DND-41 (cell line): ENCODE measurements around the gene CHID1.

Experiments
- ATAC-seq: fragments of 200-7000 bp; cut with Tn5 transposase; 3 replicates; pipeline ENCODE4 v1.9.1; 2021; ENCODE audit warnings: low read depth; ENCODE audit not compliant: insufficient read depth
- DNase-seq: peaks from one replicate; pipeline ENCODE4 v3.0.0-alpha.2; 2020
- H2AFZ ChIP-seq: 2 replicates; pipeline ENCODE4 v1.6.0; 2012; ENCODE audit warnings: low read depth, low read length
- H3K27ac ChIP-seq: 2 replicates; pipeline ENCODE4 v1.5.1; 2012; ENCODE audit warnings: low read length, inconsistent platforms
- H3K27me3 ChIP-seq: fragments of 200-600 bp; sonication (generic); 2 replicates; pipeline ENCODE4 v1.6.0; 2012; ENCODE audit warnings: low read length, mild to moderate bottlenecking, inconsistent platforms; ENCODE audit not compliant: insufficient read depth, poor library complexity
- H3K36me3 ChIP-seq: 2 replicates; pipeline ENCODE4 v1.5.1; 2012; ENCODE audit warnings: low read length, inconsistent platforms; ENCODE audit not compliant: insufficient read depth
- H3K4me1 ChIP-seq: 2 replicates; pipeline ENCODE4 v1.5.1; 2012; ENCODE audit warnings: mild to moderate bottlenecking, low read length; ENCODE audit not compliant: insufficient read depth
- H3K4me2 ChIP-seq: 2 replicates; pipeline ENCODE4 v1.6.0; 2012; ENCODE audit warnings: mild to moderate bottlenecking, moderate library complexity, low read length, inconsistent platforms; ENCODE audit not compliant: insufficient read depth
- H3K4me3 ChIP-seq, 2 experiments: fragments of 200-600 bp in 1 of 2; shearing (Covaris generic) in 1 of 2; 2 replicates each; pipeline ENCODE4 v1.5.1; 2012 to 2016; ENCODE audit warnings: inconsistent platforms in 2 of 2, low read length in 2 of 2, mild to moderate bottlenecking in 2 of 2, low read depth in 1 of 2, moderate library complexity in 1 of 2
- H3K79me2 ChIP-seq: 2 replicates; pipeline ENCODE4 v1.6.0; 2012; ENCODE audit warnings: low read length, inconsistent platforms; ENCODE audit not compliant: insufficient read depth
- H3K9ac ChIP-seq: 2 replicates; pipeline ENCODE4 v1.6.0; 2012; ENCODE audit warnings: low read depth, mild to moderate bottlenecking, inconsistent platforms, low read length, moderate library complexity
- H3K9me3 ChIP-seq: 2 replicates; pipeline ENCODE4 v1.5.1; 2012; ENCODE audit warnings: low read length, moderate library complexity, mild to moderate bottlenecking, inconsistent platforms; ENCODE audit not compliant: insufficient read depth, severe bottlenecking
- H4K20me1 ChIP-seq: 2 replicates; pipeline ENCODE4 v1.6.0; 2012; ENCODE audit warnings: low read length; ENCODE audit not compliant: insufficient read depth
- EZH2 ChIP-seq: IDR thresholded peaks from 3 replicates; pipeline ENCODE4 v1.6.1; 2012; ENCODE audit warnings: borderline replicate concordance, low read depth, mild to moderate bottlenecking, moderate library complexity, low read length, inconsistent platforms; ENCODE audit not compliant: severe bottlenecking
- TF ChIP-seq, protein P1 (sequence below): IDR thresholded peaks from 2 replicates; pipeline ENCODE4 v1.5.1; 2012; ENCODE audit warnings: borderline replicate concordance, low read length, moderate library complexity, mild to moderate bottlenecking; ENCODE audit not compliant: poor library complexity, severe bottlenecking; ENCODE audit errors: extremely low read depth

Gene CHID1

DNA sequence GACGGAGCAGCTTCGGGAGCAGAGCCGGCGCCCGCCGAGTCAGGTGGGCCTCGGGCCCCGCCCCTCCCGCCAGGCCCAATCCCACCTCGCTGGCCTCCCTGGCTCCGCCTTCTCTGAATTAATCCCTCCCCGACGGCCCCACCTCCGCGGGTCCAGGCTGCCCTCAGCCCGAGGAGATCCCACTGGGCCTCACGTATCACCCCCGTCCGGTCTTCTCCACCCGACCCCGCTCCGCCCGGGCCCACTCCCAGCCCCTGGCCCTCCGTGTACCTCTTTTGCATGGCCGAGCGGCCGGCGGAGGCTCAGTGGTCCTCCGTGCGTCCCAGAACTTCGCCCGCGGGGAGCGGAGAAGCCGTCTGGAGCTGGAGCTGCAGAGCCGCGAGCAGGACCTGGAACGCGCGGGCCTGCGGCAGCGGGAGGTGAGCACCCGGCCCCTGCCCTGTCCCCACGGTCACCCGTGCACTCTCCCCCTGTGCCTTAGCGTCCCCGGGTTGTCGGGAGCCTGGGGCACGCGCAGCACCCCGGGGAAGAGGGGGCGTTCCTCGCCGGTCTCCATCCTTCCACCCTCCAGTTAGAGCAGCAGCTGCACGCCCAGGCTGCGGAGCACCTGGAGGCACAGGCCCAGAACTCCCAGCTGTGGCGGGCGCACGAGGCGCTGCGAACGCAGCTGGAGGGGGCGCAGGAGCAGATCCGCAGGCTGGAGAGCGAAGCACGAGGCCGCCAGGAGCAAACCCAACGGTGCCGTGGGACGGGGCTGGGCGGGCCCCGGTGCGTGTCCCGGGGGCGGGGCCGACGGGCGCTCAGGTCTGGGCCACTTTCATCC, 80.1 kb downstream of the CHID1 start:
- TF ChIP-seq, protein P1, sequence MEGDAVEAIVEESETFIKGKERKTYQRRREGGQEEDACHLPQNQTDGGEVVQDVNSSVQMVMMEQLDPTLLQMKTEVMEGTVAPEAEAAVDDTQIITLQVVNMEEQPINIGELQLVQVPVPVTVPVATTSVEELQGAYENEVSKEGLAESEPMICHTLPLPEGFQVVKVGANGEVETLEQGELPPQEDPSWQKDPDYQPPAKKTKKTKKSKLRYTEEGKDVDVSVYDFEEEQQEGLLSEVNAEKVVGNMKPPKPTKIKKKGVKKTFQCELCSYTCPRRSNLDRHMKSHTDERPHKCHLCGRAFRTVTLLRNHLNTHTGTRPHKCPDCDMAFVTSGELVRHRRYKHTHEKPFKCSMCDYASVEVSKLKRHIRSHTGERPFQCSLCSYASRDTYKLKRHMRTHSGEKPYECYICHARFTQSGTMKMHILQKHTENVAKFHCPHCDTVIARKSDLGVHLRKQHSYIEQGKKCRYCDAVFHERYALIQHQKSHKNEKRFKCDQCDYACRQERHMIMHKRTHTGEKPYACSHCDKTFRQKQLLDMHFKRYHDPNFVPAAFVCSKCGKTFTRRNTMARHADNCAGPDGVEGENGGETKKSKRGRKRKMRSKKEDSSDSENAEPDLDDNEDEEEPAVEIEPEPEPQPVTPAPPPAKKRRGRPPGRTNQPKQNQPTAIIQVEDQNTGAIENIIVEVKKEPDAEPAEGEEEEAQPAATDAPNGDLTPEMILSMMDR, result no peak
- TF ChIP-seq EZH2, result no peak
- H3K36me3 ChIP-seq, result peaks cover under 1% of the 10 kb centered on the region; the same call in 1 of the 2 replicates
- no peaks in the 10 kb centered on the region for H3K79me2 ChIP-seq
- no peak overlapping the region for H3K4me3 ChIP-seq
- H3K9ac ChIP-seq, result no peak overlapping the region
- H2AFZ ChIP-seq, result no peak overlapping the region
- H4K20me1 ChIP-seq, result peaks cover 15% of the 10 kb centered on the region
- H3K27ac ChIP-seq, result no peak overlapping the region
- peak; percentile 24; the same call in 2 of the 3 replicates for ATAC-seq
- H3K27me3 ChIP-seq, result peaks cover 53% of the 10 kb centered on the region
- H3K4me1 ChIP-seq, result peaks cover 35% of the 10 kb centered on the region
- H3K9me3 ChIP-seq, result no peaks in the 10 kb centered on the region
- DNase-seq, result peak; percentile 54
- no peak overlapping the region for H3K4me2 ChIP-seq

DNA sequence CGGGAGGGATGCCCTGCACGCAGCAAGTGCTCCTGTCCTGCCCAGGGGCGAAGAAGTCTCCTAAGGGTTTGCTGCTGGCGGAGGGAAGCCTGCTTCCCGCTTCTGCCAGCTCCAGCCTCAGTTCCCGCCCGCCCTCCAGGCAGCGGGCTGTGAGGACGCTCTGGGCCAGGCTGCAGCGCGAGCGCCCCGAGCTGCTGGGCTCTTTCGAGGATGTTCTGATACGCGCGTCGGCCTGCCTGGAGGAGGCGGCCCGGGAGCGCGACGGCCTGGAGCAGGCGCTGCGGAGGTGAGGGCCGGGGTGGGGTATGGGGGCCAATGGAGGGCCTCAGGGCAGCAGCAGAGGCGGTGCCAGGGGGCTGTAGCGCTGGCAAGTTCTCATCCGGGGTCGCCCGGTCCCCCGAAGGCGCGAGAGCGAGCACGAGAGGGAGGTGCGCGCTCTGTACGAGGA, 80.7 kb downstream of the CHID1 start:
- Histone ChIP-seq H3K36me3 (peaks cover 7% of the 10 kb centered on the region), H3K27me3 (peaks cover 53% of the 10 kb centered on the region), H3K4me3 (no peak overlapping the region), H3K9ac (no peak overlapping the region), H3K79me2 (no peaks in the 10 kb centered on the region), H3K4me1 (peaks cover 35% of the 10 kb centered on the region), H3K9me3 (no peaks in the 10 kb centered on the region), H4K20me1 (peaks cover 21% of the 10 kb centered on the region), H3K27ac (no peak overlapping the region), H2AFZ (no peak overlapping the region), H3K4me2 (no peak overlapping the region)
- ATAC-seq (no peak), DNase-seq (no peak)
- TF ChIP-seq EZH2, result no peak
- TF ChIP-seq, protein P1, result no peak

- no peak overlapping the region for H3K27ac ChIP-seq
- no peak for ATAC-seq
- H3K79me2 ChIP-seq, result no peaks in the 10 kb centered on the region
- H4K20me1 ChIP-seq, result peaks cover 21% of the 10 kb centered on the region
- peaks cover 32% of the 10 kb centered on the region for H3K4me1 ChIP-seq
- peaks cover 53% of the 10 kb centered on the region for H3K27me3 ChIP-seq
- no peak overlapping the region for H3K9ac ChIP-seq
- no peak for DNase-seq
- no peak overlapping the region for H3K4me2 ChIP-seq
- TF ChIP-seq, protein P1, result no peak
- TF ChIP-seq EZH2, result peak; percentile 14
- H2AFZ ChIP-seq, result no peak overlapping the region
- H3K4me3 ChIP-seq, result no peak overlapping the region
- H3K9me3 ChIP-seq, result no peaks in the 10 kb centered on the region
- H3K36me3 ChIP-seq, result peaks cover 13% of the 10 kb centered on the region
These were observed 81.3 kb downstream of the CHID1 start for GRCh38 chr11:829176-829846.
